Esophagus squamous epithelium (tissue), 5 donors: ENCODE measurements around the gene TSR3. TPM values are rescaled to one million over a fixed set of nuclear protein-coding genes. Genes with fewer than 3 reads are reported as not detected.

Experiments
- DNase-seq: peaks from one replicate; lab custom pipeline; 2025; lab: John Stamatoyannopoulos, UW
- H3K27ac ChIP-seq, 4 donors: fragments of 200-600 bp; sonication (generic); one replicate each; pipeline ENCODE4 v1.5.1; 2016 to 2019; ENCODE audit warnings: mild to moderate bottlenecking in 1 of 4
- H3K27me3 ChIP-seq, 4 donors: fragments of 200-600 bp; sonication (generic); 1 replicate in 3 of 4; 2 replicates in 1 of 4; pipeline versions ENCODE4 v1.5.1 to v1.6.0; 2017 to 2021; ENCODE audit warnings: antibody characterized with exemption in 1 of 4
- H3K36me3 ChIP-seq, 3 donors: fragments of 200-600 bp; sonication (generic); one replicate each; pipeline ENCODE4 v1.5.1; 2016 to 2019
- H3K4me1 ChIP-seq, 3 donors: fragments of 200-600 bp; sonication (generic); one replicate each; pipeline ENCODE4 v1.5.1; 2017 to 2019
- H3K4me3 ChIP-seq, 4 donors: fragments of 200-600 bp; sonication (generic); 1 replicate in 3 of 4; 2 replicates in 1 of 4; pipeline ENCODE4 v1.5.1; 2016 to 2019; ENCODE audit warnings: mild to moderate bottlenecking in 2 of 4, moderate library complexity in 1 of 4
- H3K9me3 ChIP-seq, 3 donors: fragments of 200-600 bp; sonication (generic); one replicate each; pipeline ENCODE4 v1.5.1; 2016 to 2019
- CTCF ChIP-seq, 6 experiments: fragments of 450-650 bp in 4 of 6; fragments of 200-600 bp in 2 of 6; sonication (generic) in 2 of 6; IDR thresholded peaks; one replicate each; pipeline ENCODE4 v1.5.1; 2016 to 2019; ENCODE audit warnings: antibody characterized with exemption in 6 of 6, mild to moderate bottlenecking in 4 of 6, moderate library complexity in 4 of 6
- POLR2A ChIP-seq, 4 donors: fragments of 450-650 bp; IDR thresholded peaks; one replicate each; pipeline ENCODE4 v1.6.1; 2017; ENCODE audit warnings: antibody characterized with exemption in 4 of 4, mild to moderate bottlenecking in 4 of 4, moderate library complexity in 3 of 4
- WGBS, 2 donors: methylation state at CpG; one replicate each; pipeline ENCODE4 v1.1.5; 2018; 5-methylcytosine and 5-hydroxymethylcytosine counted together
- intact Hi-C: fragments of 100-400 bp; cut with DNase I; formaldehyde crosslinking; loops from one replicate; pipeline ENCODE4 v1.15.0; 2022
- total RNA-seq, 4 donors: library from RNA; depleted of rRNA; stranded (reverse); fragments of >200 nt; gene quantifications; one replicate each; pipeline ENCODE4 v1.1.0, GENCODE V29; 2016
- donor health status: DM: yes; HTN: yes; CAD: no.

The TSR3 gene
- total RNA-seq, 4 donors from 2014 or later, result 57.6 to 87.4 (median 70.5) TPM

GRCh38 chr16:1319041-1319440 is 32.6 kb downstream of the TSR3 start:
- TF ChIP-seq POLR2A (IDR thresholded peaks at IDR 0.05) (no peak), CTCF (IDR thresholded peaks at IDR 0.05) (no peak)
- H3K9me3 ChIP-seq, result no peaks in the 10 kb centered on the region
- DNase-seq, result no peak
- 87 to 91% methylated on average over 25 to 28 of the region's 33 CpGs for WGBS, 2 donors
- H3K27ac ChIP-seq, result no peak overlapping the region
- H3K4me3 ChIP-seq, result no peak overlapping the region
- H3K4me1 ChIP-seq, result peaks cover 0 to 12% (median 0%) of the 10 kb centered on the region in 3 donors
- H3K36me3 ChIP-seq, result peaks cover 76 to 100% (median 81%) of the 10 kb centered on the region in 3 donors
- intact Hi-C loops, result no loop called here
- H3K27me3 ChIP-seq, result no peaks in the 10 kb centered on the region

- Histone ChIP-seq H3K27me3 (no peaks in the 10 kb centered on the region), H3K36me3 (peaks cover 74 to 99% (median 79%) of the 10 kb centered on the region in 3 donors), H3K4me3 (no peak overlapping the region), H3K4me1 (peaks cover 3 to 21% (median 8%) of the 10 kb centered on the region in 3 donors), H3K27ac (no peak overlapping the region), H3K9me3 (no peaks in the 10 kb centered on the region)
- no peak for DNase-seq
- WGBS, 2 donors, result 83 to 90% methylated on average over 1 to 5 of the region's 9 CpGs
- intact Hi-C loops, result no loop called here
- TF ChIP-seq POLR2A (IDR thresholded peaks at IDR 0.05) (no peak), CTCF (IDR thresholded peaks at IDR 0.05) (no peak)
Measured at GRCh38 chr16:1318268-1318545, 33.5 kb downstream of the TSR3 start.

- 87 to 91% methylated on average over 19 to 21 of the region's 32 CpGs for WGBS, 2 donors
- Histone ChIP-seq H3K4me3 (no peak overlapping the region), H3K4me1 (peaks cover 3 to 26% (median 12%) of the 10 kb centered on the region in 3 donors), H3K27ac (no peak overlapping the region), H3K27me3 (no peaks in the 10 kb centered on the region), H3K36me3 (peaks cover 72 to 99% (median 78%) of the 10 kb centered on the region in 3 donors), H3K9me3 (no peaks in the 10 kb centered on the region)
- intact Hi-C loops, result no loop called here
- no peak for TF ChIP-seq CTCF (IDR thresholded peaks at IDR 0.05)
- TF ChIP-seq POLR2A (IDR thresholded peaks at IDR 0.05), result no peak
- no peak for DNase-seq
Measured at GRCh38 chr16:1317479-1318267, 34.0 kb downstream of the TSR3 start.

GRCh38 chr16:1316033-1316405 is 35.7 kb downstream of the TSR3 start:
- no peaks in the 10 kb centered on the region for H3K27me3 ChIP-seq
- no peak for TF ChIP-seq POLR2A (IDR thresholded peaks at IDR 0.05)
- H3K4me3 ChIP-seq, result no peak overlapping the region
- no peaks in the 10 kb centered on the region for H3K9me3 ChIP-seq
- intact Hi-C loops, result no loop called here
- WGBS, 2 donors, result 85% methylated on average over 8 of the region's 14 CpGs; no CpG with 5 or more reads in 1 of the 2 donors
- no peak for DNase-seq
- H3K27ac ChIP-seq, result no peak overlapping the region
- H3K36me3 ChIP-seq, result peaks cover 69 to 87% (median 76%) of the 10 kb centered on the region in 3 donors
- peaks cover 17 to 42% (median 29%) of the 10 kb centered on the region in 3 donors for H3K4me1 ChIP-seq

GRCh38 chr16:1315081-1316032 is 36.3 kb downstream of the TSR3 start:
- Histone ChIP-seq H3K4me3 (no peak overlapping the region), H3K4me1 (peaks cover 24 to 49% (median 35%) of the 10 kb centered on the region in 3 donors), H3K36me3 (peaks cover 63 to 81% (median 69%) of the 10 kb centered on the region in 3 donors), H3K9me3 (no peaks in the 10 kb centered on the region), H3K27ac (no peak overlapping the region), H3K27me3 (no peaks in the 10 kb centered on the region)
- intact Hi-C loops, result no loop called here
- no peak for TF ChIP-seq POLR2A (IDR thresholded peaks at IDR 0.05)
- no peak for TF ChIP-seq CTCF (IDR thresholded peaks at IDR 0.05)
- WGBS, 2 donors, result 76 to 78% methylated on average over 13 to 17 of the region's 46 CpGs
- DNase-seq, result no peak
